ENCODE measurements around the gene LGALS9.

DNA sequence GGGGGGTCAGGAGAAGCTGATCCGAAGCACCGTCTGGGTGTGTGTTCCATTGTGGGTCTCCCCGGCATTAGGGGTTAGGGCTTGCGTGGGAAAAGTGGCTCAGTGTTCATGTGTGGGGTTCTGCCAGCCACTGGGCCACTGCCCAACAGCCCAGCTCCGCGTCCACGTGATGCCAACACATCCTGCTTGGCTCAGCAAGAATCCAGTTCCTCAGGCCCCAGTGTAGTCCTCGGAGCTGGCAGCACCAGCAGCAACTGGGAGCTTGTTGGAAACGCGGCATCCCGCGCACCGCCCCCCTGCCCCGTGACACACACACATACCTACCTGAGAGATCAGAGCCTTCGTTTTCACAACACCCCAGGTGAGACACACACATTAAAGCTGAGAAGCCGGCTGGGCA lies 18.9 kb downstream of the LGALS9 start:
- TF ChIP-seq, protein P1, sequence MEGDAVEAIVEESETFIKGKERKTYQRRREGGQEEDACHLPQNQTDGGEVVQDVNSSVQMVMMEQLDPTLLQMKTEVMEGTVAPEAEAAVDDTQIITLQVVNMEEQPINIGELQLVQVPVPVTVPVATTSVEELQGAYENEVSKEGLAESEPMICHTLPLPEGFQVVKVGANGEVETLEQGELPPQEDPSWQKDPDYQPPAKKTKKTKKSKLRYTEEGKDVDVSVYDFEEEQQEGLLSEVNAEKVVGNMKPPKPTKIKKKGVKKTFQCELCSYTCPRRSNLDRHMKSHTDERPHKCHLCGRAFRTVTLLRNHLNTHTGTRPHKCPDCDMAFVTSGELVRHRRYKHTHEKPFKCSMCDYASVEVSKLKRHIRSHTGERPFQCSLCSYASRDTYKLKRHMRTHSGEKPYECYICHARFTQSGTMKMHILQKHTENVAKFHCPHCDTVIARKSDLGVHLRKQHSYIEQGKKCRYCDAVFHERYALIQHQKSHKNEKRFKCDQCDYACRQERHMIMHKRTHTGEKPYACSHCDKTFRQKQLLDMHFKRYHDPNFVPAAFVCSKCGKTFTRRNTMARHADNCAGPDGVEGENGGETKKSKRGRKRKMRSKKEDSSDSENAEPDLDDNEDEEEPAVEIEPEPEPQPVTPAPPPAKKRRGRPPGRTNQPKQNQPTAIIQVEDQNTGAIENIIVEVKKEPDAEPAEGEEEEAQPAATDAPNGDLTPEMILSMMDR (IDR thresholded peaks at IDR 0.05; ENCODE audit: borderline replicate concordance, extremely low read depth, low read length, poor library complexity, severe bottlenecking) = no peak
- TF ChIP-seq EZH2 (IDR thresholded peaks at IDR 0.05; ENCODE audit: borderline replicate concordance, low read depth, low read length, severe bottlenecking) = no peak
